Naive B cell (primary cell): ENCODE measurements around the gene RTN3. TPM values are rescaled to one million over a fixed set of nuclear protein-coding genes. Genes with fewer than 3 reads are reported as not detected.
"Not testable (repeated sequence)": the region's sequence is repeated elsewhere in the genome, so short reads cannot be mapped to it uniquely, and the experiment has no call there.

Experiments
- ATAC-seq, 2 donors: fragments of 150-1000 bp; cut with Tn5 transposase; 2 replicates each; pipeline ENCODE4 v1.10.0; 2021; ENCODE audit warnings: low read depth in 2 of 2, mild to moderate bottlenecking in 2 of 2, moderate library complexity in 2 of 2
- DNase-seq: peaks from one replicate; pipeline ENCODE4 v3.0.0; 2022
- H3K27ac Mint-ChIP-seq, 6 donors: one replicate each; pipeline ENCODE4 v1.8.0; 2020 to 2022; ENCODE audit warnings: mild to moderate bottlenecking in 6 of 6, mixed read lengths in 6 of 6, moderate library complexity in 5 of 6, inconsistent platforms in 2 of 6
- H3K27me3 Mint-ChIP-seq, 3 donors: one replicate each; pipeline ENCODE4 v1.8.0; 2021 to 2022; ENCODE audit warnings: mixed read lengths in 3 of 3, mild to moderate bottlenecking in 1 of 3
- H3K36me3 Mint-ChIP-seq, 2 donors: one replicate each; pipeline ENCODE4 v1.8.0; 2020 to 2022; ENCODE audit warnings: mixed read lengths in 2 of 2, inconsistent platforms in 1 of 2, mild to moderate bottlenecking in 1 of 2
- H3K4me1 Mint-ChIP-seq, 3 donors: one replicate each; pipeline ENCODE4 v1.8.0; 2020 to 2022; ENCODE audit warnings: mixed read lengths in 3 of 3, inconsistent platforms in 1 of 3, mild to moderate bottlenecking in 1 of 3, moderate library complexity in 1 of 3
- H3K4me3 Mint-ChIP-seq, 8 donors: one replicate each; pipeline ENCODE4 v1.8.0; 2020 to 2022; ENCODE audit warnings: mild to moderate bottlenecking in 8 of 8, mixed read lengths in 8 of 8, moderate library complexity in 8 of 8, inconsistent platforms in 2 of 8
- H3K9me3 Mint-ChIP-seq, 7 donors: one replicate each; pipeline ENCODE4 v1.8.0; 2020 to 2022; ENCODE audit warnings: mixed read lengths in 7 of 7, mild to moderate bottlenecking in 5 of 7, inconsistent platforms in 2 of 7, moderate library complexity in 1 of 7
- polyA plus RNA-seq, 6 donors: library from polyadenylated mRNA; unstranded; fragments of 300-500 nt; fragmentation: Illumina TruSeq; gene quantifications; one replicate each; pipeline ENCODE4 v1.2.3, GENCODE V29; 2021; ENCODE audit warnings: low read depth in 6 of 6

RTN3 gene
- polyA plus RNA-seq, 6 donors from 2014 or later = 20.6 to 59.8 (median 27.8) TPM

DNA sequence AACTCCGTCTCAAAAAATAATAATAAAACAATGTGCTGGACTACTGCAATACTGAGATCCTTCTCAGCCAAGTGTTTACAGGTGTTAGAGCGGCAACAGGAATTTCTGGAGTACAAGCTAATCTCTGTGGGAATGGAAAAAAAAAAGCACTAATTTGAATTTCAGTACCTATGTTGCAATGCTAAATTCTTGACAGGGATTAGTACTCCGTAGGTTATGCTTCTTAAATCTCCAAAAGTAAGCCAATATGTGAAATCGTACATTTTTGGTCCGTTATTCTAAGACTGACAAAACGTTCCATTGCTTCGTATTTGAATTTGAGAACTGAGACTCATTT, 11.2 kb upstream of the RTN3 start:
- Mint-ChIP-seq H3K9me3 (no peaks in the 10 kb centered on the region), H3K4me3 (peak overlapping the region; percentile 76 to 92 (median 86)), H3K4me1 (peaks cover 15 to 34% (median 32%) of the 10 kb centered on the region in 3 donors), H3K36me3 (no peaks in the 10 kb centered on the region), H3K27me3 (no peaks in the 10 kb centered on the region), H3K27ac (peak overlapping the region; percentile 39 to 93 (median 68))
- no peak for ATAC-seq
- no peak for DNase-seq

DNA sequence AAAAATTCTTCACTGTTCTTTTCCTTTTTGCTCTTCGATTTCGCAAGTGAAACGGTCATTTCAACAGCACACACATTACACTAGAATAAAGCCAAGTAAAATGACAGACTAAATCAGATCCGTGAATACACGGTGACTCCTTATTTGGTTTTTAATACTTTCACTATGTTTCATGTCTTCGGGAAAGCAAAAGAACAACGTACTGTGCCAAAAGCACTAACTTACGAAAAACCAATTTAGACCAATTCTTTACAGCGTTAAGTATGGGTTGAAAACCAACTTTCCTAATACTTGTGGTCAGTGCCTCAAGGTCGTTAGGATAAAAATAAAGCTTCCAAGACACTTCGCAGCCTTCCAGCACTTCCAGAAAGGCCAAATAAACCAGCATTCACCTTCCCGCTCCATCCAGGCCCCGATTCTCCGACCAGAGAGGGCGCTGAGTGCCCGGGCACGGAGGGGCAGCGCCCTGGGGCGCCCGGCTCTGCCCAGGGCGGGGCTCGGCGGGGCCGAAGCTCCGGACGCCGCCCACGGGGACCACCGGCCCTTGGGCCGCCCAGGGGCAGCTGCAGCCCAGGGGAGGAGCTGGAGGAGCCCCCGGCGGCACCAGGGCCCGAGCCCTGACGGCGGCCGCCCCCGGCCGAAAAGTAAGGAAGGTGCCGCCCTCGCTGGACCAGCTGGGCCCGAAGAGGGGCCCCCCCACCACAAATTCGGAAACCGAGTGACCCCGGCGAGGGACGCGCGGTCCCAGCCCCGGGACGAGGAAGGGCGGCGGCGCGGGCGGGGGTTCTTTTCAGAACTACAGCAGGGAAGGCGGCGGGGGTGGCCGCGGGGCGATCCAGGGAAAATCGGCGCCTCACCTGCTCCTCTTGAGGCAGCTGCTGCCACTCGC, 10.6 kb upstream of the RTN3 start:
- Mint-ChIP-seq H3K4me3 (peak overlapping the region; percentile 82 to 93 (median 90)), H3K9me3 (no peaks in the 10 kb centered on the region), H3K27ac (peak overlapping the region; percentile 39 to 94 (median 79)), H3K36me3 (no peaks in the 10 kb centered on the region), H3K4me1 (peaks cover 15 to 34% (median 32%) of the 10 kb centered on the region in 3 donors), H3K27me3 (no peaks in the 10 kb centered on the region)
- ATAC-seq (peak; percentile 22 to 26), DNase-seq (peak; percentile 42)

DNA sequence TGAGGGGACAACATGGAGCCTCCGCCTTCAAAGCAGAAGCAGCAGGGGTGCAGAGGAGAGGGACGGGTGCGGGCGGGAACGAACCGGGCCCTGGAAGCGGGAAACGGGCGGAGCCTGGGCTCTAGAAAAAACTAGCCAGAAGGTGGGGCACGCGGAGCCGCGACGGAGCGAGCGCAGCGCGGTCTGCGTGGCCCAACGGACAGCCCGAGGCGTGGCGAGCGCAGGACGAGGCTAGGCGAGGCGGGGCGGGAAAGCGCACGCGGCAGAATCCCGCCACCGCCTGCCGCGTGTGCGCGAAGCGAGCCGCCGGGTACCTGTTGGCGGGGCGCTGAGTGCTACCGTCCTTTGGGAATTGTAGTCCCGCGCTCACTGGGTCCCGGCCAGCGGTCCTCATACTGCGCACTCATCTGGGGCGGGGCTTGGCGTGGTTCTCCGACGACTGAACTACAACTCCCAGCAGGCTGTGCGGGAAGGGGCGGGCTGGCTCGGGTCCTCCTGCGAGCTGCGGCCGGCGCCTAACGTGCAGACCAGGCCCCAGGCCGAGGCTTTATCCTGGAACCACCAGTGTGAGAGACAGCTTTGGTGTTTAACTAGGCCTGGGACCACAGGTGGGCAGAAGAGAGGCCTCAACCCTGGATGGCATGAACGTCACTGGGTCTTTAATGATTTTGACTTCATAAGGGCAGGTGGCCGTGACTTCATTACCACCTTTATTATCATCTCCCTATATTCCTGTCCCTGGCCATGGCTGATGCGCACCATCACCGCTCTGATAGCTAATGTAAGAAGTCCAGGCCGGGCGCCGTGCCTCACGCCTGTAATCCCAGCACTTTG, 9.8 kb upstream of the RTN3 start, which contains the start of gene ATL3:
Gene ATL3, minus strand, starts transcription at position 55 of the 834 bp plus-strand sequence. Its CDS starts 41 bp downstream, at position 14.
- H3K4me1 Mint-ChIP-seq = peaks cover 15 to 34% (median 26%) of the 10 kb centered on the region in 3 donors
- no peaks in the 10 kb centered on the region for H3K36me3 Mint-ChIP-seq
- H3K27ac Mint-ChIP-seq = peak within 1 kb of the TSS; percentile 63 to 94 (median 81)
- H3K9me3 Mint-ChIP-seq = no peaks in the 10 kb centered on the region
- peak; percentile 95 for ATAC-seq
- H3K27me3 Mint-ChIP-seq = no peaks in the 10 kb centered on the region
- peak; percentile 95 for DNase-seq
- peak within 1 kb of the TSS; percentile 82 to 93 (median 90) for H3K4me3 Mint-ChIP-seq

DNA sequence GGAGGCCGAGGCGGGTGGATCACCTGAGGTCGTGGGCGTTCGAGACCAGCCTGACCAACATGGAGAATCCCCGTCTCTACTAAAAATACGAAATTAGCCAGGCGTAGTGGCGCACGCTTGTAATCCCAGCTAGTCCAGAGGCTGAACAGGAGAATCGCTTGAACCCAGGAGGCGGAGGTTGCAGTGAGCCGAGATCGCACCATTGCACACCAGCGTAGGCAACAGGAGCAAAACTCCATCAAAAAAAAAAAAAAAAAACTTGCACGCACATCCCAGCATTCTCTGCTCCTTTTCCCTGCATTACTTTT, 9.2 kb upstream of the RTN3 start:
- H3K4me3 Mint-ChIP-seq = peak overlapping the region in 6 of 8 donors; percentile 86 to 93 (median 91)
- H3K9me3 Mint-ChIP-seq = no peaks in the 10 kb centered on the region
- H3K27ac Mint-ChIP-seq = peak overlapping the region in 4 of 6 donors; percentile 54 to 94 (median 71)
- no peak for DNase-seq
- no peaks in the 10 kb centered on the region for H3K36me3 Mint-ChIP-seq
- ATAC-seq = no peak
- no peaks in the 10 kb centered on the region for H3K27me3 Mint-ChIP-seq
- peaks cover 15 to 31% (median 26%) of the 10 kb centered on the region in 3 donors for H3K4me1 Mint-ChIP-seq

DNA sequence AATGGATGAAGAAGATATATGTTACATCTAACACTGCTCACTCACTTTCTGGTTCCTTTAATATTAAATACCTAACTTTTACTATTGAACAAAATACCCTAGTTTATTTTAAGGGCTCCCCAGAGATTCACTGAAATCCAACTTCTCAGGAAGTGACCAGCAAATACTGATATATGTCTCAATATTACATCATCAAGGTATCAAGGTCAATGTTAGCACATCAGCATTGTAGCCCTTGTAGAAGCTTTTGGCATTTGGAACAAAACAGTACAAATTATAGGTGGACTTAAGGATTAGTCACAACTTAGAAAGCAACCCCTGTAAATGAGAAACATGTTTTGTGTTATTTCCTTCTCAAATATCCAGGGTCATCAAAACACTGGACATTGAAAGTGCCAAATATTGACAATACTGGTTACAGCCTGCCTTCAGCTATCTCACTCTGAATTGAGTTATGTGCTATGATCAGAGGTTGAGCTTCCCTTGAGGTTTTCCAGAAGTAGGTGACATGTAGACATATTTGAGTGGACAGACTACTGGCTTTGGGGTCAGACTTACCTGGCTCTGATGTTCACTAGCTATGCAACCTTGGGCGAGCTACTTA, 8.3 kb upstream of the RTN3 start:
- no peaks in the 10 kb centered on the region for H3K36me3 Mint-ChIP-seq
- peaks cover 11 to 26% (median 22%) of the 10 kb centered on the region in 3 donors for H3K4me1 Mint-ChIP-seq
- peak overlapping the region in 4 of 8 donors; percentile 9 to 92 (median 56) for H3K4me3 Mint-ChIP-seq
- no peaks in the 10 kb centered on the region for H3K9me3 Mint-ChIP-seq
- DNase-seq (no peak), ATAC-seq (no peak)
- peak overlapping the region in 1 of 6 donors; percentile 54 for H3K27ac Mint-ChIP-seq
- H3K27me3 Mint-ChIP-seq = no peaks in the 10 kb centered on the region

DNA sequence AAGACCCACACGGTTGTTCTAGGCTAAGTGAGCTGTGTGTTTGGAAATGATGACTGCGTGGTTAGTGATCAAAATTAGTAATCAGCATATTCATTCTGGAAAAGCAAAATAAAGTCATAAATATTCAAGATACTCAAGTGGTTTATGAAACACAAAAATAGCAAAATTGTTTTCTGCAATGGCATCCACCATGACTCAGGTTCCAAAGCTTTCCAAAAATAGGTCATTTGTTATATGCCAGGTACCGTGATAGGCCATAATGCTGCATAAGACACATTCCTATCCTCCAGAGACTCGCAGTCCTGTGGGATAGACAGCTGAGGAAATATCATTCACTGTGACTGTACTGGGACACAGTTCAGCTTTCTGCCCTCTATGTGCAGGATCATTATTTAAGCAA, 7.7 kb upstream of the RTN3 start:
- no peak overlapping the region for H3K27ac Mint-ChIP-seq
- no peak for DNase-seq
- H3K4me3 Mint-ChIP-seq = peak overlapping the region in 1 of 8 donors; percentile 55
- no peak for ATAC-seq
- no peaks in the 10 kb centered on the region for H3K27me3 Mint-ChIP-seq
- peaks cover 10 to 22% (median 22%) of the 10 kb centered on the region in 3 donors for H3K4me1 Mint-ChIP-seq
- no peaks in the 10 kb centered on the region for H3K36me3 Mint-ChIP-seq
- no peaks in the 10 kb centered on the region for H3K9me3 Mint-ChIP-seq

DNA sequence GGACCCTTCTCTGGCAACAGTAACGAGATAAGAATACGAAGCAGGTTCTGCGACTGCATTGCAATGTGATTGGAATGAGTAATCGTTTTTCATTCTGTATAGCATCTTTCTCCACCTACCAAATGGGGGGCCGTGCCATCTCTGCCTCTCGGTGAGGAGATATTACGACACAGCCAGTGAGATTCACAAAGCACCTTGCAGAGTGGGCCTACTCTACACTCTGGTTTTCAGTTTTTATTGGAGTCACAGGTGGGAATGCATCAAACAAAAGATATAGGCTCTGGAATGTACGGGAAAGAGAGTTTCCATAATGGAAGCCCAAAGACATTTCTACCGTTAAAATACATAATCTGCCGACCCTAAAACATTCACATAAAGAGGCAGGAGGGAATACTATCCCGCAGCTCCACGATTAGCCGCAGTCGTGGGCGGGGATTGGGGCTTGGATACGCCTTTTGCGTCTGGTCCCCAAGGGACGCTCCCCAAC, 423 bp upstream of the RTN3 start:
- Mint-ChIP-seq H3K4me1 (peaks cover 19 to 25% (median 23%) of the 10 kb centered on the region in 3 donors), H3K27ac (peak overlapping the region; percentile 80 to 98 (median 94)), H3K36me3 (no peaks in the 10 kb centered on the region), H3K4me3 (peak overlapping the region; percentile 87 to 97 (median 94)), H3K9me3 (no peaks in the 10 kb centered on the region), H3K27me3 (no peaks in the 10 kb centered on the region)
- ATAC-seq (no peak), DNase-seq (no peak)

DNA sequence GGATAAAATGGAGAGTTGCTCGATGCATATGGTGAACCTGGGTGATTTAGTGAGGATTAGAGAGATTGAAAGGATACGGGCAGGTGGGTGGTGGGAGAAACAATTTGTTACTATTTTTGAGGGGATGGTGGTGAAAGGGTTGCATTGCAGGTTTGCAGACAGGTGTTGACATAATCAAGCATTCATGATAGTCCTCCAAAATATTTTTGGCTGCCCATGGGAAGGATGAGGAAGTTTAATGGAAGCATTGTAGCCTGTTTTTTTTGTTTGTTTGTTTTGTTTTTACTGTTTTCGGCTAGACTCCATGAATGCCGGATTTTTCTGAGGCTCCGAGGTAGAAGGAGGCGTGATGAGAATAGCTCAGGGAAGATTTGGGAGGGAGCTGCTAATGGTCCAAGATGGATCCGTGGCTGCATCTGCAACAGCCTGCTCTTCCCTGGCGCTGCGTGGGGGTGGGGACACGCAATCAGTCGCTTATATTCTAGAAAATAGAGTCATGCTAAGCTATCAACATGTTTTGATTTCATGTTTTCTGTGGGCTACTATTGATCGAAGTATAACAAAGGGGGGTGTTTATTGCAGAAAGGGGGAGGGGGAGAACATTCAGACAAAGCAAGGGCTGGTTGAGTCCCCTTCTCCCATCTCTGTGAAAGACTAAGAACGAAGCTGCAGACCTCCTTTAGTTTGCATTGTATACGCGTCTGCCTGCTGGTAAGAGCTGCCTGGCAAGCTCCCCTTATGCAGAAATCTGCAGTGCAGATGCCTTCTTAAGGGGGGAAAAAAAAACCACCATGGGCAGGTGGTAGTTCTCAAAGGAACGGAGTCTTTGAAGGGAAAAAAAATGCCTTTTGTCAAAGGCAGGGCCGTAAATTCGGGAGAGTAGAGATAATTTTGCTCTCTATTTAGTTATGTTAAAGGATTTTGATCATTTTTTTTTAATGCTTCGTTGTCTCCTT, 1.0 kb downstream of the RTN3 start:
- ATAC-seq (peak; percentile 11 to 13), DNase-seq (no peak)

DNA sequence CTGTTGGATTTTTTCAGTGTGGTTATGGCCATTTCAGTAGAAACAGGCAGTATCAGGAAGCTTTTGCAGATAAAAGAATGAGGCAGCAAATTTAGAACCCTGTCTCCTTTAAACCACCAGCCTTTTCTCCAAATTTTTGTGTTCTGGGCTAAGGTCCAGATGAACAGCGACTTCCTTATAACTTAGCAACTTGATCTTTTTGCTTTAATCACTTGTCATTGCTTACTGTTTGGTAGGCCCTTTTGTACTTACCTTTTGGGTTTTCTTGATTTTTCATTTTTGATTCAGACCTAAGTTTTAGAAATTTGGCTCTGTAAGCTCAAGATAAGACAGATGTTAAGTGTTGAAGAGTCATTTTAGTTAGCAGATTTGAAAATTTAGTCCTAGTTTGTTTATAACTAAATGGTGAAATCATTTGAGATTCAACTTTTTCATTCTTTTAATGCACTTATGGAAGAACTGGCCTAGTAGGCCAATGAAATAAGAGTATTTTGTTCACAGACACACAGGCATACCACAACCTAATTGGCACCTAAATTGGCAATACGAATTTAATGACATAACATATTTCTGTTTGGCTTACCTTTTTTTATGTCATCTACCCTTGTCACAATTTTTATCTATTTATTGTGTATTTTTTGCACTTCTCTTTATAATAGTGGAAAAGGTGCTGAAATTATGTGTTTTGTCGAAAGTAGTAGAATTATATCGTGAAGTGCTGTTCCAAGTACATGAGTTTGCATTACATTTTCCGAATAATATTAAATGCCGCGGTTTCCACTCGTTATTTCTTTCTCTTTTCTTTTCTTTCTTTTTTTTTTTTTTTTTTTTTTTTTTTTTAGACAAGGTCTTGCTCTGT, 2.1 kb downstream of the RTN3 start:
- Mint-ChIP-seq H3K27me3 (no peaks in the 10 kb centered on the region), H3K27ac (peak overlapping the region in 1 of 6 donors; percentile 80), H3K4me3 (peak overlapping the region; percentile 17 to 97 (median 62)), H3K4me1 (peaks cover 23 to 31% (median 23%) of the 10 kb centered on the region in 3 donors), H3K36me3 (no peaks in the 10 kb centered on the region), H3K9me3 (no peaks in the 10 kb centered on the region)
- ATAC-seq (no peak), DNase-seq (no peak)

More for the DNA sequence above, 1.0 kb downstream of the RTN3 start:
- peak overlapping the region; percentile 77 to 98 (median 89) for H3K27ac Mint-ChIP-seq
- no peaks in the 10 kb centered on the region for H3K27me3 Mint-ChIP-seq
- H3K4me1 Mint-ChIP-seq = peaks cover 19 to 25% (median 23%) of the 10 kb centered on the region in 3 donors
- H3K36me3 Mint-ChIP-seq = no peaks in the 10 kb centered on the region
- peak overlapping the region; percentile 87 to 97 (median 94) for H3K4me3 Mint-ChIP-seq
- no peaks in the 10 kb centered on the region for H3K9me3 Mint-ChIP-seq

DNA sequence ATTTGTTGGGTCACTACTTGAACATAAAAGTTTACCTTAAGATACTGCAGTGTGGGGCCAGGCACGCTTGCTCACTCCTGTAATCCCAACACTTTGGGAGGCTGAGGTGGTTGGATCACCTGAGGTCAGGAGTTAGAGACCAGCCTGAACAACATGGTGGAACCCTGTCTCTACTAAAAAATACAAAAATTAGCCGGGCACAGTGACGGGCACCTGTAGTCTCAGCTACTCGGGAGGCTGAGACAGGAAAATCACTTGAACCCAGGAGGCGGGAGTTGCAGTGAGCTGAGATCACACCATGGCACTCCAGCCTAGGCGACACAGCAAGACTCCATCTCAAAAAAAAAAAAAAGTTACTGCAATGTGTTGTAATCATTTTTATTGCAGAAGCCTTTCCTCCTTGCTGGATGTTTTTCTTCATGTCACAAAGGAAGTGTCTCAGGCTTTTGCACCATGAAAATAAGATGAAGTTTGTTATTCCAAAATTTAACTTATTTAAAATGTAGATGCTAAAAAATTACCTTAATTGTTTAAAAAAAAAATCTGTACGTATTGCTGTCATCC, 3.9 kb downstream of the RTN3 start:
- H3K27ac Mint-ChIP-seq, H3K36me3 Mint-ChIP-seq, H3K4me3 Mint-ChIP-seq, H3K9me3 Mint-ChIP-seq, H3K27me3 Mint-ChIP-seq, ATAC-seq, DNase-seq: not testable (repeated sequence)
- peaks cover 23 to 32% (median 25%) of the 10 kb centered on the region in 3 donors for H3K4me1 Mint-ChIP-seq

DNA sequence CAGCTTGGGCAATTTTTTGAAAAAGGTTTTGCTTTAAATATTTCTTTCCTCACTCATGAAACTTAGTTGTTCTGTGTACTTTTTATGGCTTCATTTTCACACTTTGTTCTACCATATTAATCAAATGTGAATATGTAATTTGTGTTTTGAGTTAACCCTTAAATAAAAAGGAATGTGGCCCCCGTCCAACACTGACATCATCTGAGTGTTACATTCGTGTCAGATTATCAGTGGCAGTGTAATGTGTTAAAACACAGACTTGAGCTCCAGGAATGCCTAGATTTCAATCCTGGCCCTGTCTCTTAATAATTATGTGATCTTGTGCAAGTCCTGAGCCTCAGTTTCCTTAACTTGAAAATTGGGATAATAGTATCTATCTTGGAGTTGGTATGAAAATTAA, 5.6 kb downstream of the RTN3 start:
- ATAC-seq = no peak

More for the DNA sequence above, 5.6 kb downstream of the RTN3 start:
- H3K4me3 Mint-ChIP-seq = no peak overlapping the region
- no peaks in the 10 kb centered on the region for H3K36me3 Mint-ChIP-seq
- H3K9me3 Mint-ChIP-seq = no peaks in the 10 kb centered on the region
- H3K27me3 Mint-ChIP-seq = no peaks in the 10 kb centered on the region
- H3K27ac Mint-ChIP-seq = peak overlapping the region in 1 of 6 donors; percentile 38
- no peak for DNase-seq
- H3K4me1 Mint-ChIP-seq = peaks cover 15 to 21% (median 18%) of the 10 kb centered on the region in 3 donors
